Measurements from ENCODE around the gene FOXL2.

DNA sequence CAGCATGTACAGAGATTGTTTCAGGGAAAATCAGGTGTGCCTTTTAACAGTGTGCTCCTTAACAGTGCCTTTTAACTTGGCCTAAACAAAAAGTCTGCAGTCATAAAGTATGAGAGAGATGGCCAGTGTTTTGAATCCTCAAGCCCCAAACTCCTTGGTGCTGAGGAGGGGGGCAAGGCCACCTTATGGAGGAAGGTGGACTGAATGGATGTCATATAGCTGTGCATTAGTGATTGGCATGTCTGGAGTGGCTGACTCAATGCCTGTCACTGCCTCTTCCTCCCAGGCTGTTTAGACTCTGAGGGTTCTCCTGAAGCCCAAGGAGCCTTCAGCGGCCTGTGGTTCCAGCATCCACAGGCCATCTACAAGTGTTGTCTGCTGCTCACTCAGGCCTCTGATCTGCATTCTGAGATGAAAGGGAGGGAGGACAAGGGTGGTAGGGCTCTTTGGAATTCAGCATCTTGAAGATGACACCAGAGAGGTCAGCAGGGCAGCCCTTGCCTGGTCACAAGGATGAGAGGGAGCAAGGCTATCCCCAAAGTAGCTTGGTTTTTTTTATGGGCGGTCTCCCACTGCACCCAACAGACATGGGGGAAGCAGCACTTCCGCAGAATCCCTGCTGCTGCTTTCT is 1.5 kb upstream of the FOXL2 start:
- no peak for TF ChIP-seq TAF1 (IDR thresholded peaks at IDR 0.05; ENCODE audit: borderline replicate concordance, insufficient read depth, low read length)
- TF ChIP-seq SIN3A (IDR thresholded peaks at IDR 0.05; ENCODE audit: borderline replicate concordance, insufficient read depth, low read length): no peak
- TF ChIP-seq POLR2AphosphoS5 (IDR thresholded peaks at IDR 0.05; ENCODE audit: low read depth, low read length): no peak

Measured in PFSK-1 (cell line).